Activated naive CD8-positive, alpha-beta T cell treated with anti-CD3 and anti-CD28 coated beads, Interleukin-2, amount 10 ng/mL, durations not matched to agents 7 days and 5 days (primary cell): ENCODE results near the gene CCDC14. TPM values are rescaled to one million over a fixed set of nuclear protein-coding genes. Genes with fewer than 3 reads are reported as not detected.

Experiments
- ATAC-seq: fragments of 150-1000 bp; cut with Tn5 transposase; one replicate; pipeline ENCODE4 v1.10.0; 2021; ENCODE audit warnings: low read depth, moderate library complexity
- POLR2A ChIA-PET: fragments of 350-600 bp; sonication (Branson Sonifier 250); formaldehyde crosslinking; loops from one replicate; lab custom pipeline; 2021; ENCODE audit warnings: antibody characterized with exemption; lab: Charles Lee
- DNase-seq: peaks from one replicate; pipeline ENCODE4 v3.0.0; 2021
- H3K27ac Mint-ChIP-seq: one replicate; pipeline ENCODE4 v1.8.0; 2022; ENCODE audit warnings: mild to moderate bottlenecking, mixed read lengths
- H3K27me3 Mint-ChIP-seq: one replicate; pipeline ENCODE4 v1.8.0; 2022; ENCODE audit warnings: mild to moderate bottlenecking, moderate library complexity, mixed read lengths
- H3K36me3 Mint-ChIP-seq: one replicate; pipeline ENCODE4 v1.8.0; 2021; ENCODE audit warnings: mild to moderate bottlenecking, mixed read lengths
- H3K4me1 Mint-ChIP-seq: one replicate; pipeline ENCODE4 v1.8.0; 2021; ENCODE audit warnings: mixed read lengths
- H3K4me3 Mint-ChIP-seq: one replicate; pipeline ENCODE4 v1.8.0; 2022; ENCODE audit warnings: mild to moderate bottlenecking, moderate library complexity, mixed read lengths
- H3K9me3 Mint-ChIP-seq: one replicate; pipeline ENCODE4 v1.8.0; 2021; ENCODE audit warnings: mixed read lengths
- total RNA-seq, 2 experiments: library from RNA; stranded (reverse); gene quantifications; one replicate each; pipeline ENCODE4 v1.2.3, GENCODE V29; 2021

CCDC14 gene
- total RNA-seq, 2 experiments from 2014 or later: 48.9 to 63.0 TPM

GRCh38 chr3:123948449-123948848 is 12.6 kb downstream of the CCDC14 start:
- H3K4me1 Mint-ChIP-seq: no peaks in the 10 kb centered on the region
- H3K27me3 Mint-ChIP-seq: no peaks in the 10 kb centered on the region
- no peaks in the 10 kb centered on the region for H3K9me3 Mint-ChIP-seq
- no peak overlapping the region for H3K4me3 Mint-ChIP-seq
- no peak overlapping the region for H3K27ac Mint-ChIP-seq
- DNase-seq: no peak
- POLR2A ChIA-PET: no interaction called here
- no peak for ATAC-seq
- H3K36me3 Mint-ChIP-seq: peaks cover 16% of the 10 kb centered on the region

- POLR2A ChIA-PET: no interaction called here
- Mint-ChIP-seq H3K27me3 (no peaks in the 10 kb centered on the region), H3K27ac (no peak overlapping the region), H3K4me3 (no peak overlapping the region), H3K36me3 (peaks cover 15% of the 10 kb centered on the region), H3K4me1 (no peaks in the 10 kb centered on the region), H3K9me3 (no peaks in the 10 kb centered on the region)
- no peak for DNase-seq
- no peak for ATAC-seq
Observed at GRCh38 chr3:123947482-123947881, 13.5 kb downstream of the CCDC14 start.

- no peak overlapping the region for H3K27ac Mint-ChIP-seq
- no peaks in the 10 kb centered on the region for H3K27me3 Mint-ChIP-seq
- H3K4me3 Mint-ChIP-seq: no peak overlapping the region
- DNase-seq: no peak
- peaks cover 27% of the 10 kb centered on the region for H3K36me3 Mint-ChIP-seq
- ATAC-seq: no peak
- POLR2A ChIA-PET: no interaction called here
- no peaks in the 10 kb centered on the region for H3K9me3 Mint-ChIP-seq
- no peaks in the 10 kb centered on the region for H3K4me1 Mint-ChIP-seq
Observed at GRCh38 chr3:123941542-123941941, 19.5 kb downstream of the CCDC14 start.

- Mint-ChIP-seq H3K4me1 (no peaks in the 10 kb centered on the region), H3K27me3 (no peaks in the 10 kb centered on the region), H3K9me3 (no peaks in the 10 kb centered on the region), H3K27ac (no peak overlapping the region), H3K4me3 (no peak overlapping the region), H3K36me3 (peaks cover 27% of the 10 kb centered on the region)
- DNase-seq: no peak
- no peak for ATAC-seq
- POLR2A ChIA-PET: no interaction called here
Observed at GRCh38 chr3:123941121-123941520, 19.9 kb downstream of the CCDC14 start.

- no peak overlapping the region for H3K27ac Mint-ChIP-seq
- ATAC-seq (no peak), DNase-seq (no peak)
- no peaks in the 10 kb centered on the region for H3K4me1 Mint-ChIP-seq
- POLR2A ChIA-PET: no interaction called here
- peaks cover 27% of the 10 kb centered on the region for H3K36me3 Mint-ChIP-seq
- no peak overlapping the region for H3K4me3 Mint-ChIP-seq
- H3K27me3 Mint-ChIP-seq: no peaks in the 10 kb centered on the region
- H3K9me3 Mint-ChIP-seq: no peaks in the 10 kb centered on the region
Observed at GRCh38 chr3:123939706-123940105, 21.3 kb downstream of the CCDC14 start.

- H3K9me3 Mint-ChIP-seq: no peaks in the 10 kb centered on the region
- no peak for DNase-seq
- no peaks in the 10 kb centered on the region for H3K4me1 Mint-ChIP-seq
- no peak for ATAC-seq
- H3K36me3 Mint-ChIP-seq: peaks cover 24% of the 10 kb centered on the region
- no peak overlapping the region for H3K4me3 Mint-ChIP-seq
- H3K27ac Mint-ChIP-seq: no peak overlapping the region
- H3K27me3 Mint-ChIP-seq: no peaks in the 10 kb centered on the region
- POLR2A ChIA-PET: no interaction called here
Observed at GRCh38 chr3:123936400-123936799, 24.6 kb downstream of the CCDC14 start.

- DNase-seq: no peak
- POLR2A ChIA-PET: no interaction called here
- no peaks in the 10 kb centered on the region for H3K4me1 Mint-ChIP-seq
- no peak overlapping the region for H3K4me3 Mint-ChIP-seq
- no peak for ATAC-seq
- no peaks in the 10 kb centered on the region for H3K9me3 Mint-ChIP-seq
- no peak overlapping the region for H3K27ac Mint-ChIP-seq
- H3K36me3 Mint-ChIP-seq: peaks cover 24% of the 10 kb centered on the region
- H3K27me3 Mint-ChIP-seq: no peaks in the 10 kb centered on the region
Observed at GRCh38 chr3:123935830-123936229, 25.2 kb downstream of the CCDC14 start.

GRCh38 chr3:123934250-123934649 is 26.8 kb downstream of the CCDC14 start:
- POLR2A ChIA-PET: no interaction called here
- Mint-ChIP-seq H3K27me3 (no peaks in the 10 kb centered on the region), H3K4me1 (no peaks in the 10 kb centered on the region), H3K9me3 (no peaks in the 10 kb centered on the region), H3K4me3 (no peak overlapping the region), H3K27ac (no peak overlapping the region), H3K36me3 (peaks cover 20% of the 10 kb centered on the region)
- ATAC-seq: no peak
- no peak for DNase-seq

GRCh38 chr3:123930445-123930844 is 30.6 kb downstream of the CCDC14 start:
- POLR2A ChIA-PET: no interaction called here
- Mint-ChIP-seq H3K36me3 (peaks cover 17% of the 10 kb centered on the region), H3K4me3 (no peak overlapping the region), H3K27ac (no peak overlapping the region), H3K9me3 (no peaks in the 10 kb centered on the region), H3K27me3 (no peaks in the 10 kb centered on the region), H3K4me1 (no peaks in the 10 kb centered on the region)
- DNase-seq (no peak), ATAC-seq (no peak)

- ATAC-seq (no peak), DNase-seq (no peak)
- Mint-ChIP-seq H3K36me3 (peaks cover 26% of the 10 kb centered on the region), H3K9me3 (no peaks in the 10 kb centered on the region), H3K4me1 (no peaks in the 10 kb centered on the region), H3K27ac (no peak overlapping the region), H3K4me3 (no peak overlapping the region), H3K27me3 (no peaks in the 10 kb centered on the region)
- POLR2A ChIA-PET: no interaction called here
Observed at GRCh38 chr3:123929325-123929724, 31.7 kb downstream of the CCDC14 start.

GRCh38 chr3:123926396-123926795 is 34.6 kb downstream of the CCDC14 start:
- Mint-ChIP-seq H3K27ac (no peak overlapping the region), H3K4me1 (no peaks in the 10 kb centered on the region), H3K9me3 (peaks cover 12% of the 10 kb centered on the region), H3K27me3 (no peaks in the 10 kb centered on the region), H3K4me3 (no peak overlapping the region), H3K36me3 (peaks cover 47% of the 10 kb centered on the region)
- no peak for DNase-seq
- POLR2A ChIA-PET: no interaction called here
- no peak for ATAC-seq

- Mint-ChIP-seq H3K4me3 (no peak overlapping the region), H3K27ac (no peak overlapping the region), H3K9me3 (peaks cover 26% of the 10 kb centered on the region), H3K4me1 (peaks cover 6% of the 10 kb centered on the region), H3K36me3 (peaks cover 71% of the 10 kb centered on the region), H3K27me3 (no peaks in the 10 kb centered on the region)
- POLR2A ChIA-PET: no interaction called here
- DNase-seq (no peak), ATAC-seq (no peak)
Observed at GRCh38 chr3:123920868-123921267, 40.2 kb downstream of the CCDC14 start.

GRCh38 chr3:123920383-123920782 is 40.6 kb downstream of the CCDC14 start:
- peaks cover 26% of the 10 kb centered on the region for H3K9me3 Mint-ChIP-seq
- DNase-seq (no peak), ATAC-seq (no peak)
- H3K4me3 Mint-ChIP-seq: no peak overlapping the region
- peaks cover 6% of the 10 kb centered on the region for H3K4me1 Mint-ChIP-seq
- H3K27ac Mint-ChIP-seq: no peak overlapping the region
- POLR2A ChIA-PET: no interaction called here
- no peaks in the 10 kb centered on the region for H3K27me3 Mint-ChIP-seq
- H3K36me3 Mint-ChIP-seq: peaks cover 70% of the 10 kb centered on the region

- Mint-ChIP-seq H3K9me3 (peaks cover 26% of the 10 kb centered on the region), H3K4me1 (peaks cover 6% of the 10 kb centered on the region)
- POLR2A ChIA-PET: no interaction called here
Observed at GRCh38 chr3:123919353-123919752, 41.7 kb downstream of the CCDC14 start.

GRCh38 chr3:123914829-123915228 is 46.2 kb downstream of the CCDC14 start:
- POLR2A ChIA-PET: no interaction called here
- H3K4me3 Mint-ChIP-seq: no peak overlapping the region
- H3K36me3 Mint-ChIP-seq: peaks cover 26% of the 10 kb centered on the region
- peaks cover 3% of the 10 kb centered on the region for H3K9me3 Mint-ChIP-seq
- H3K27ac Mint-ChIP-seq: no peak overlapping the region
- no peak for ATAC-seq
- no peaks in the 10 kb centered on the region for H3K27me3 Mint-ChIP-seq
- DNase-seq: no peak
- no peaks in the 10 kb centered on the region for H3K4me1 Mint-ChIP-seq

More at GRCh38 chr3:123919353-123919752, 41.7 kb downstream of the CCDC14 start:
- DNase-seq (no peak), ATAC-seq (no peak)
- Mint-ChIP-seq H3K27me3 (no peaks in the 10 kb centered on the region), H3K36me3 (peaks cover 67% of the 10 kb centered on the region), H3K27ac (no peak overlapping the region), H3K4me3 (no peak overlapping the region)
